HepG2 (cell line): ENCODE data around the gene APOC4. TPM values are rescaled to one million over a fixed set of nuclear protein-coding genes. Genes with fewer than 3 reads are reported as not detected.

Source experiments
- ATAC-seq: fragments of 200-7000 bp; cut with Tn5 transposase; 3 replicates; pipeline ENCODE4 v1.9.1; 2020; ENCODE audit warnings: mild to moderate bottlenecking, moderate library complexity
- BruUV-seq: library from RNA; stranded (reverse); fragments of 400-500 nt; replicated peaks from 2 replicates; lab custom pipeline; 2021; lab: Mats Ljungman, UMichigan
- CTCF ChIA-PET: fragments of 300-600 bp; formaldehyde crosslinking; extraction: SDS; loops from one replicate; lab custom pipeline; 2021; ENCODE audit warnings: low total read pairs, inconsistent platforms, low intra/inter-chr PET ratio; lab: Yijun Ruan, JAX
- POLR2A ChIA-PET: fragments of 350-600 bp; sonication (Branson Sonifier 250); formaldehyde crosslinking; loops from one replicate; lab custom pipeline; 2020; ENCODE audit warnings: antibody characterized with exemption, inconsistent platforms; lab: Yijun Ruan, JAX
- DNase-seq: peaks from one replicate; pipeline ENCODE4 v3.0.0-alpha.2; 2015; ENCODE audit warnings: low spot score
- FAIRE-seq: peaks from 3 replicates; lab custom pipeline; 2011; peaks lifted over from hg19 to GRCh38; lab: Jason Lieb, UNC
- H2AFZ ChIP-seq: one replicate; pipeline ENCODE4 v1.6.1; 2011; ENCODE audit warnings: low read length, inconsistent platforms
- H3K27ac ChIP-seq: fragments of 300-600 bp; 3 replicates; pipeline ENCODE4 v1.8.0; 2011; ENCODE audit warnings: mixed run types, mild to moderate bottlenecking, mixed read lengths, low read length, inconsistent platforms; ENCODE audit not compliant: insufficient read depth; ENCODE audit errors: extremely low read length
- H3K27me3 ChIP-seq, 2 experiments: fragments of 200-600 bp in 1 of 2; 2 replicates in 1 of 2; 3 replicates in 1 of 2; pipeline versions ENCODE4 v1.6.0 to v1.8.0; 2011; ENCODE audit warnings: low read length in 2 of 2, mild to moderate bottlenecking in 2 of 2, moderate library complexity in 2 of 2, inconsistent platforms in 1 of 2; ENCODE audit not compliant: insufficient read depth in 2 of 2, control insufficient read depth in 1 of 2
- H3K36me3 ChIP-seq, 2 experiments: fragments of 200-600 bp in 1 of 2; replicated peaks in 1 of 2; 2 replicates in 1 of 2; 3 replicates in 1 of 2; pipeline versions ENCODE4 v1.5.1 to v1.8.0; 2011; ENCODE audit warnings: low read length in 2 of 2, inconsistent platforms in 1 of 2; ENCODE audit not compliant: insufficient read depth in 2 of 2, control insufficient read depth in 1 of 2
- H3K4me1 ChIP-seq: 2 replicates; pipeline ENCODE4 v1.5.1; 2012; ENCODE audit warnings: low read length, inconsistent platforms; ENCODE audit not compliant: insufficient read depth
- H3K4me2 ChIP-seq: 2 replicates; pipeline ENCODE4 v1.6.0; 2011; ENCODE audit warnings: low read depth, low read length, inconsistent platforms
- H3K4me3 ChIP-seq, 3 experiments: fragments of 200-600 bp in 1 of 3; sonication (generic), shearing (Covaris generic) in 1 of 3; replicated peaks in 1 of 3; 2 replicates each; pipeline ENCODE4 v1.5.1; 2011 to 2016; ENCODE audit warnings: low read length in 3 of 3, inconsistent platforms in 2 of 3, low read depth in 2 of 3, mild to moderate bottlenecking in 2 of 3, control low read depth in 1 of 3, mixed read lengths in 1 of 3; ENCODE audit not compliant: insufficient read depth in 1 of 3
- H3K79me2 ChIP-seq: one replicate; pipeline ENCODE4 v1.6.1; 2011; ENCODE audit warnings: low read length, inconsistent platforms; ENCODE audit not compliant: insufficient read depth
- H3K9ac ChIP-seq: 2 replicates; pipeline ENCODE4 v1.6.0; 2011; ENCODE audit warnings: mild to moderate bottlenecking, low read depth, low read length, inconsistent platforms; ENCODE audit not compliant: insufficient read depth
- H3K9me3 ChIP-seq: 2 replicates; pipeline ENCODE4 v1.5.1; 2012; ENCODE audit warnings: mild to moderate bottlenecking, low read length
- H4K20me1 ChIP-seq: 2 replicates; pipeline ENCODE4 v1.6.0; 2011; ENCODE audit warnings: inconsistent platforms, mild to moderate bottlenecking, low read length, moderate library complexity; ENCODE audit not compliant: insufficient read depth
- EED ChIP-seq: sonication (generic); formaldehyde crosslinking; IDR thresholded peaks from 2 replicates; pipeline ENCODE4 v1.5.0; 2020; ENCODE audit warnings: mild to moderate bottlenecking, missing genetic modification reagents
- MEIS1 ChIP-seq: sonication (generic); formaldehyde crosslinking; IDR thresholded peaks from 2 replicates; pipeline ENCODE4 v1.9.0; 2021; ENCODE audit warnings: mild to moderate bottlenecking, missing genetic modification reagents, moderate library complexity, borderline replicate concordance
- NR2C2 ChIP-seq: sonication (generic); formaldehyde crosslinking; IDR thresholded peaks from 2 replicates; pipeline ENCODE4 v1.4.0; 2020; ENCODE audit warnings: missing genetic modification reagents, mild to moderate bottlenecking, moderate library complexity, borderline replicate concordance
- SOX13 ChIP-seq, 3 experiments: fragments of 450-650 bp in 1 of 3; sonication (generic) in 1 of 3; formaldehyde crosslinking in 1 of 3; IDR thresholded peaks in 2 of 3; conservative IDR thresholded peaks in 1 of 3; 2 replicates each; pipeline versions ENCODE4 v1.5.0 to v1.6.1; 2016 to 2020; ENCODE audit warnings: antibody characterized with exemption in 1 of 3, mild to moderate bottlenecking in 1 of 3, missing compliant biosample characterization in 1 of 3, missing genetic modification reagents in 1 of 3, moderate library complexity in 1 of 3
- YEATS2 ChIP-seq: sonication (generic); formaldehyde crosslinking; IDR thresholded peaks from 2 replicates; pipeline ENCODE4 v1.4.0; 2020; ENCODE audit warnings: missing genetic modification reagents, borderline replicate concordance
- ZKSCAN1 ChIP-seq: fragments of 150-350 bp; IDR thresholded peaks from 2 replicates; pipeline ENCODE4 v1.6.1; 2014; ENCODE audit warnings: low read length
- ZNF10 ChIP-seq: sonication (generic); formaldehyde crosslinking; IDR thresholded peaks from 2 replicates; pipeline ENCODE4 v1.4.0; 2020; ENCODE audit warnings: mild to moderate bottlenecking, low read depth, missing genetic modification reagents, borderline replicate concordance
- ZNF18 ChIP-seq: sonication (generic); formaldehyde crosslinking; IDR thresholded peaks from 2 replicates; pipeline ENCODE4 v1.8.0; 2022; ENCODE audit warnings: mild to moderate bottlenecking, missing genetic modification reagents; ENCODE audit not compliant: insufficient replicate concordance
- ZNF230 ChIP-seq: sonication (generic); formaldehyde crosslinking; IDR thresholded peaks from 2 replicates; pipeline ENCODE4 v1.4.0; 2020; ENCODE audit warnings: mild to moderate bottlenecking, missing genetic modification reagents
- ZNF343 ChIP-seq: sonication (generic); formaldehyde crosslinking; IDR thresholded peaks from 2 replicates; pipeline ENCODE4 v1.4.0; 2020; ENCODE audit warnings: mild to moderate bottlenecking, missing genetic modification reagents
- ZNF460 ChIP-seq: sonication (generic); formaldehyde crosslinking; IDR thresholded peaks from 2 replicates; pipeline ENCODE4 v1.5.1; 2020; ENCODE audit warnings: missing genetic modification reagents, mild to moderate bottlenecking, borderline replicate concordance
- ZNF468 ChIP-seq: sonication (generic); formaldehyde crosslinking; IDR thresholded peaks from 2 replicates; pipeline ENCODE4 v1.8.0; 2022; ENCODE audit warnings: mild to moderate bottlenecking, moderate library complexity, missing genetic modification reagents
- ZNF567 ChIP-seq: sonication (generic); formaldehyde crosslinking; IDR thresholded peaks from 2 replicates; pipeline ENCODE4 v1.8.1; 2023; ENCODE audit warnings: mild to moderate bottlenecking, missing genetic modification reagents, borderline replicate concordance
- ZNF704 ChIP-seq: sonication (generic); formaldehyde crosslinking; IDR thresholded peaks from 2 replicates; pipeline ENCODE4 v1.8.1; 2023; ENCODE audit warnings: mild to moderate bottlenecking, inconsistent platforms, moderate library complexity, missing genetic modification reagents, borderline replicate concordance
- ZNF776 ChIP-seq: sonication (generic); formaldehyde crosslinking; IDR thresholded peaks from 2 replicates; pipeline ENCODE4 v1.4.0; 2020; ENCODE audit warnings: mild to moderate bottlenecking, missing genetic modification reagents
- ZNF780A ChIP-seq: sonication (generic); formaldehyde crosslinking; IDR thresholded peaks from 2 replicates; pipeline ENCODE4 v1.8.0; 2022; ENCODE audit warnings: mild to moderate bottlenecking, missing genetic modification reagents, moderate library complexity
- WGBS: methylation state at CpG from one replicate; pipeline ENCODE4 v1.1.6; 2017; ENCODE audit warnings: low lambda C conversion rate; 5-methylcytosine and 5-hydroxymethylcytosine counted together
- in situ Hi-C: cut with HindIII; loops from 2 replicates; pipeline ENCODE4 v1.10.0; 2017; ENCODE audit warnings: low pct_unique_long_range_greater_than_20kb; ENCODE audit not compliant: extremely low pct_ligation_motif_present
- intact Hi-C: fragments of 100-400 bp; cut with micrococcal nuclease; formaldehyde crosslinking; loops from one replicate; pipeline ENCODE4 v1.10.0; 2022; ENCODE audit not compliant: unreplicated experiment
- polyA plus RNA-seq, 8 experiments: library from polyadenylated mRNA; depleted of rRNA in 3 of 8; stranded (reverse) in 7 of 8; unstranded in 1 of 8; fragments of >200 nt; fragmentation: Illumina TruSeq in 4 of 8; extraction: Trizol in 4 of 8; gene quantifications; 2 replicates each; pipeline versions ENCODE4 v1.2.1 to v1.2.3, GENCODE V29; 2011 to 2016; ENCODE audit warnings: low read depth in 4 of 8, missing spikeins in 1 of 8, mixed read lengths in 1 of 8; ENCODE audit not compliant: insufficient read depth in 1 of 8
- total RNA-seq, 5 experiments: library from RNA; depleted of rRNA; stranded (reverse); fragments of >200 nt; fragmentation: Illumina TruSeq; extraction: Trizol; gene quantifications; 2 replicates each; pipeline ENCODE4 v1.2.3, GENCODE V29; 2016; ENCODE audit warnings: low read depth in 1 of 5
- TF ChIP-seq, protein P1 (sequence below): sonication (generic); formaldehyde crosslinking; IDR thresholded peaks from 2 replicates; pipeline ENCODE4 v1.5.0; 2020; ENCODE audit warnings: mild to moderate bottlenecking, missing genetic modification reagents
- TF ChIP-seq, protein P2 (sequence below): sonication (generic); formaldehyde crosslinking; IDR thresholded peaks from 2 replicates; pipeline ENCODE4 v1.4.0; 2020; ENCODE audit warnings: low read depth, mild to moderate bottlenecking, missing genetic modification reagents

The APOC4 gene
- total and polyA plus RNA-seq, 2 of the 13 experiments (the other 11 are each of a cell fraction or from before 2014, with no cell fraction given): 0.46 TPM; not detected in 1

GRCh38 chr19:44954278-44954648 is 12.2 kb downstream of the APOC4 start:
- Histone ChIP-seq H2AFZ (no peak overlapping the region), H3K27ac (peak overlapping the region; percentile 91), H3K27me3 (no peaks in the 10 kb centered on the region; a peak in 1 of 5 replicates), H3K79me2 (peaks cover 43% of the 10 kb centered on the region), H3K9ac (peak overlapping the region; percentile 97), H3K4me2 (peak overlapping the region; percentile 85), H3K4me3 (peak overlapping the region; percentile 93 to 100 (median 99)), H4K20me1 (peaks cover 19% of the 10 kb centered on the region), H3K9me3 (no peaks in the 10 kb centered on the region), H3K4me1 (peaks cover 78% of the 10 kb centered on the region), H3K36me3 (peaks cover 0 to 1% of the 10 kb centered on the region in 2 experiments; a peak in 3 of 5 replicates)
- ATAC-seq: no peak
- 53% methylated on average over 10 of the region's 13 CpGs for WGBS
- in situ Hi-C loops (no loop called here), intact Hi-C loops (loop anchor here (10.0 kb wide), 1 partner anchor 109 kb away; the partner anchor contains the start of gene NECTIN2)
- no peak for DNase-seq
- FAIRE-seq: no peak
- POLR2A ChIA-PET: interaction anchor here (0.7 to 5.2 kb wide), 17 partner anchors 8 to 143 kb away, joined by 3 to 57 read pairs (median 6); partner anchors contain the start of genes APOC1, APOC2, APOE and CLASRP
- no TSS peak for BruUV-seq
- CTCF ChIA-PET: no interaction called here
- TF ChIP-seq ZNF468 (no peak), MEIS1 (peak; percentile 43; the same call in 1 of the 2 replicates), ZNF780A (CRISPR knock-in tag) (0 out of 2 replicates have a peak, but pooled peaks have one; percentile 49), ZNF567 (CRISPR knock-in tag) (no peak), ZNF704 (no peak), ZNF230 (CRISPR knock-in tag) (0 out of 2 replicates have a peak, but pooled peaks have one; percentile 0), ZKSCAN1 (no peak), ZNF10 (CRISPR knock-in tag) (no peak), SOX13 (IDR thresholded peaks at IDR 0.05) (no peak), SOX13 (CRISPR knock-in tag; conservative IDR thresholded peaks at IDR 0.05 in 1 of 2, IDR thresholded peaks at IDR 0.05 in 1 of 2) (no peak), NR2C2 (0 out of 2 replicates have a peak, but pooled peaks have one; percentile 4), EED (CRISPR knock-in tag) (no peak), ZNF776 (CRISPR knock-in tag) (no peak), ZNF18 (CRISPR knock-in tag) (peak; percentile 11), ZNF343 (CRISPR knock-in tag) (peak; percentile 73; the same call in 1 of the 2 replicates), YEATS2 (CRISPR knock-in tag) (no peak), ZNF460 (CRISPR knock-in tag) (peak; percentile 39; the same call in 1 of the 2 replicates)
- TF ChIP-seq, protein P1, sequence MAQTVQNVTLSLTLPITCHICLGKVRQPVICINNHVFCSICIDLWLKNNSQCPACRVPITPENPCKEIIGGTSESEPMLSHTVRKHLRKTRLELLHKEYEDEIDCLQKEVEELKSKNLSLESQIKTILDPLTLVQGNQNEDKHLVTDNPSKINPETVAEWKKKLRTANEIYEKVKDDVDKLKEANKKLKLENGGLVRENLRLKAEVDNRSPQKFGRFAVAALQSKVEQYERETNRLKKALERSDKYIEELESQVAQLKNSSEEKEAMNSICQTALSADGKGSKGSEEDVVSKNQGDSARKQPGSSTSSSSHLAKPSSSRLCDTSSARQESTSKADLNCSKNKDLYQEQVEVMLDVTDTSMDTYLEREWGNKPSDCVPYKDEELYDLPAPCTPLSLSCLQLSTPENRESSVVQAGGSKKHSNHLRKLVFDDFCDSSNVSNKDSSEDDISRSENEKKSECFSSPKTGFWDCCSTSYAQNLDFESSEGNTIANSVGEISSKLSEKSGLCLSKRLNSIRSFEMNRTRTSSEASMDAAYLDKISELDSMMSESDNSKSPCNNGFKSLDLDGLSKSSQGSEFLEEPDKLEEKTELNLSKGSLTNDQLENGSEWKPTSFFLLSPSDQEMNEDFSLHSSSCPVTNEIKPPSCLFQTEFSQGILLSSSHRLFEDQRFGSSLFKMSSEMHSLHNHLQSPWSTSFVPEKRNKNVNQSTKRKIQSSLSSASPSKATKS (CRISPR knock-in tag): no peak
- TF ChIP-seq, protein P2, sequence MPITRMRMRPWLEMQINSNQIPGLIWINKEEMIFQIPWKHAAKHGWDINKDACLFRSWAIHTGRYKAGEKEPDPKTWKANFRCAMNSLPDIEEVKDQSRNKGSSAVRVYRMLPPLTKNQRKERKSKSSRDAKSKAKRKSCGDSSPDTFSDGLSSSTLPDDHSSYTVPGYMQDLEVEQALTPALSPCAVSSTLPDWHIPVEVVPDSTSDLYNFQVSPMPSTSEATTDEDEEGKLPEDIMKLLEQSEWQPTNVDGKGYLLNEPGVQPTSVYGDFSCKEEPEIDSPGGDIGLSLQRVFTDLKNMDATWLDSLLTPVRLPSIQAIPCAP (CRISPR knock-in tag): no peak
